Parathyroid adenoma (tissue), 2 donors: ENCODE data around the gene TBCE.

Experiments used
- H2AFZ ChIP-seq: fragments of 300-600 bp; sonication (generic); one replicate; pipeline ENCODE4 v1.7.0; 2017; ENCODE audit warnings: antibody characterized with exemption, mild to moderate bottlenecking
- H3K27ac ChIP-seq: fragments of 300-600 bp; sonication (generic); one replicate; pipeline ENCODE4 v1.7.0; 2017
- H3K27me3 ChIP-seq: fragments of 300-600 bp; sonication (generic); one replicate; pipeline ENCODE4 v1.7.0; 2017; ENCODE audit warnings: low read length; ENCODE audit not compliant: control insufficient read depth, insufficient read depth
- H3K36me3 ChIP-seq: fragments of 300-600 bp; sonication (generic); one replicate; pipeline ENCODE4 v1.7.0; 2017; ENCODE audit warnings: low read length; ENCODE audit not compliant: control insufficient read depth, insufficient read depth
- H3K4me1 ChIP-seq: fragments of 300-600 bp; sonication (generic); one replicate; pipeline ENCODE4 v1.7.0; 2017; ENCODE audit warnings: control low read depth
- H3K4me2 ChIP-seq: fragments of 300-600 bp; sonication (generic); one replicate; pipeline ENCODE4 v1.7.0; 2017; ENCODE audit warnings: low read length
- H3K4me3 ChIP-seq: fragments of 300-600 bp; sonication (generic); one replicate; pipeline ENCODE4 v1.7.0; 2017; ENCODE audit warnings: low read depth, low read length
- H3K79me2 ChIP-seq: fragments of 300-600 bp; sonication (generic); one replicate; pipeline ENCODE4 v1.7.0; 2017; ENCODE audit warnings: control low read depth
- H3K9ac ChIP-seq: fragments of 300-600 bp; sonication (generic); one replicate; pipeline ENCODE4 v1.7.0; 2017; ENCODE audit warnings: mild to moderate bottlenecking
- H3K9me3 ChIP-seq: fragments of 300-600 bp; sonication (generic); one replicate; pipeline ENCODE4 v1.7.0; 2017; ENCODE audit warnings: low read length; ENCODE audit not compliant: control insufficient read depth
- CTCF ChIP-seq: fragments of 300-600 bp; sonication (generic); IDR thresholded peaks from one replicate; pipeline ENCODE4 v1.7.0; 2017; ENCODE audit warnings: antibody characterized with exemption, mild to moderate bottlenecking
- donor health status: primary hyperparathyroidism.

The TBCE gene

GRCh38 chr1:235485558-235485957, 118.3 kb downstream of the TBCE start:
- Histone ChIP-seq H3K4me3 (no peak overlapping the region), H3K79me2 (no peaks in the 10 kb centered on the region), H2AFZ (no peak overlapping the region), H3K9me3 (no peaks in the 10 kb centered on the region), H3K36me3 (no peaks in the 10 kb centered on the region), H3K27me3 (no peaks in the 10 kb centered on the region), H3K27ac (no peak overlapping the region), H3K4me2 (no peak overlapping the region), H3K4me1 (no peaks in the 10 kb centered on the region), H3K9ac (no peak overlapping the region)
- no peak for TF ChIP-seq CTCF

GRCh38 chr1:235486321-235486720, 119.1 kb downstream of the TBCE start:
- Histone ChIP-seq H3K27me3 (no peaks in the 10 kb centered on the region), H2AFZ (no peak overlapping the region), H3K4me1 (no peaks in the 10 kb centered on the region), H3K27ac (no peak overlapping the region), H3K36me3 (no peaks in the 10 kb centered on the region), H3K4me2 (no peak overlapping the region), H3K9ac (no peak overlapping the region), H3K79me2 (no peaks in the 10 kb centered on the region), H3K4me3 (no peak overlapping the region), H3K9me3 (no peaks in the 10 kb centered on the region)
- TF ChIP-seq CTCF: no peak

GRCh38 chr1:235491644-235492043, 124.4 kb downstream of the TBCE start:
- Histone ChIP-seq H3K79me2 (peaks cover 5% of the 10 kb centered on the region), H3K27ac (no peak overlapping the region), H3K9me3 (no peaks in the 10 kb centered on the region), H2AFZ (no peak overlapping the region), H3K36me3 (no peaks in the 10 kb centered on the region), H3K27me3 (no peaks in the 10 kb centered on the region), H3K4me2 (no peak overlapping the region), H3K4me3 (no peak overlapping the region), H3K9ac (no peak overlapping the region), H3K4me1 (no peaks in the 10 kb centered on the region)
- TF ChIP-seq CTCF: no peak

- no peaks in the 10 kb centered on the region for H3K9me3 ChIP-seq
- no peak overlapping the region for H2AFZ ChIP-seq
- H3K27me3 ChIP-seq: no peaks in the 10 kb centered on the region
- H3K27ac ChIP-seq: no peak overlapping the region
- no peaks in the 10 kb centered on the region for H3K4me1 ChIP-seq
- no peak overlapping the region for H3K4me3 ChIP-seq
- no peak overlapping the region for H3K9ac ChIP-seq
- H3K79me2 ChIP-seq: peaks cover 8% of the 10 kb centered on the region
- no peak for TF ChIP-seq CTCF
- no peaks in the 10 kb centered on the region for H3K36me3 ChIP-seq
- no peak overlapping the region for H3K4me2 ChIP-seq
These were observed 127.3 kb downstream of the TBCE start for GRCh38 chr1:235494531-235494930.

GRCh38 chr1:235495030-235495429, 127.8 kb downstream of the TBCE start:
- Histone ChIP-seq H3K4me1 (no peaks in the 10 kb centered on the region), H3K9ac (no peak overlapping the region), H3K36me3 (no peaks in the 10 kb centered on the region), H3K27me3 (no peaks in the 10 kb centered on the region), H3K27ac (no peak overlapping the region), H2AFZ (no peak overlapping the region), H3K79me2 (peaks cover 8% of the 10 kb centered on the region), H3K4me2 (no peak overlapping the region), H3K4me3 (no peak overlapping the region), H3K9me3 (no peaks in the 10 kb centered on the region)
- TF ChIP-seq CTCF: no peak
